HG03097 (cell line): ENCODE results near the gene NDUFA13.

Experiments
- ATAC-seq: cut with Tn5 transposase; IDR thresholded peaks from one replicate; pipeline ENCODE4 v1.9.1; 2021; ENCODE audit not compliant: unreplicated experiment, low FRiP score

NDUFA13 gene

DNA sequence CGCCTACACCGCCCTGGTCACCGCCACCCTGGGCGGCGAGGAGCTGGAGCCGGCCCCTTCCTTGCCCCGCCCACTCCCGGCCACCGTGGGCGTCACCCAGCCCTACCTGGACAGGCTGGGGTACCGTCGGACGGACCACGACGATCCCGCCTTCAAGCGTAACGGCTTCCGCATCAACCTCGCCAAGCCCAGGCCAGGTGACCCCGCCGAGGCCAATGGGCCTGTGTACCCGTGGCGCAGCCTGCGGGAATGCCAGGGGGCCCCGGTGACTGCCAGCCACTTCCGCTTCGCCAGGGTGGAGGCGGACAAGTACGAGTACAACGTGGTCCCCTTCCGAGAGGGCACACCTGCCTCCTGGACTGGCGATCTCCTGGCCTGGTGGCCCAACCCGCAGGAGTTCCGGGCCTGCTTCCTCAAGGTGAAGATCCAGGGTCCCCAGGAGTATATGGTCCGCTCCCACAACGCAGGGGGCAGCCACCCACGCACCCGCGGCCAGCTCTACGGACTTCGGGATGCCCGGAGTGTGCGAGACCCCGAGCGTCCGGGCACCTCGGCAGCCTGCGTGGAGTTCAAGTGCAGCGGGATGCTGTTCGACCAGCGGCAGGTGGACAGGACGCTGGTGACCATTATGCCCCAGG, 29.0 kb downstream of the NDUFA13 start:
- ATAC-seq: no peak

DNA sequence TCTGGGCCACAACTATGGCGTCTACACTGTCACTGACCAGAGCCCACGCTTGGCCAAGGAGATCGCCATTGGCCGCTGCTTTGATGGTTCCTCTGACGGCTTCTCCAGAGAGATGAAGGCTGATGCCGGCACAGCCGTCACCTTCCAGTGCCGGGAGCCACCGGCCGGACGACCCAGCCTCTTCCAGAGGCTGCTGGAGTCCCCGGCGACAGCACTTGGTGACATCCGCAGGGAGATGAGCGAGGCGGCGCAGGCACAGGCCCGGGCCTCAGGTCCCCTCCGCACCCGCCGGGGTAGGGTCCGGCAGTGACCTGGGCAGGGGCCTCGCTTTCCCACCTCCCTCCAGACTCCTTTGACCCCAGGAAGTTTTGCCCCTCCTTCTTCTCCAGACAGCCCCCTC, 29.7 kb downstream of the NDUFA13 start:
- ATAC-seq: no peak

DNA sequence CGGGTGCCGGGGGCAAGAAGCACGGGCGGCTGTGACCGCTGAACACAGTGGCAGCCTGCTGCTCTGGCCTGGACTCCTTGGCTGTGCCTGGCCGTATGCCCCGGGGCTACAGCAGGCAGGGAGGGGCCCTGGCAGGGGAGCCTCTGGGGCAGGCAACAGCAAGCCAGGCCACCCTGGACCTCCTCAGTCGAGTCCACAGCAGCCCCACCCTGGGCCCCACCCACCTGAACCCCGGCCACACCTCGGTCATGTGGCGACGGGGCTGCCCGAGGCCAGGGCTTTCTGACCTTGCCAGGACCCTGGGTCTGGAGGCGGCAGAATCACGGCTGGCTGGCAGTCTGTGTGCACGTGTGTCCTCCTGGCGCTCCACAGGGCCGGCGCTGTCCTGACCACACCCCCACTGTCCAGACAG, 30.7 kb downstream of the NDUFA13 start:
- ATAC-seq: no peak

DNA sequence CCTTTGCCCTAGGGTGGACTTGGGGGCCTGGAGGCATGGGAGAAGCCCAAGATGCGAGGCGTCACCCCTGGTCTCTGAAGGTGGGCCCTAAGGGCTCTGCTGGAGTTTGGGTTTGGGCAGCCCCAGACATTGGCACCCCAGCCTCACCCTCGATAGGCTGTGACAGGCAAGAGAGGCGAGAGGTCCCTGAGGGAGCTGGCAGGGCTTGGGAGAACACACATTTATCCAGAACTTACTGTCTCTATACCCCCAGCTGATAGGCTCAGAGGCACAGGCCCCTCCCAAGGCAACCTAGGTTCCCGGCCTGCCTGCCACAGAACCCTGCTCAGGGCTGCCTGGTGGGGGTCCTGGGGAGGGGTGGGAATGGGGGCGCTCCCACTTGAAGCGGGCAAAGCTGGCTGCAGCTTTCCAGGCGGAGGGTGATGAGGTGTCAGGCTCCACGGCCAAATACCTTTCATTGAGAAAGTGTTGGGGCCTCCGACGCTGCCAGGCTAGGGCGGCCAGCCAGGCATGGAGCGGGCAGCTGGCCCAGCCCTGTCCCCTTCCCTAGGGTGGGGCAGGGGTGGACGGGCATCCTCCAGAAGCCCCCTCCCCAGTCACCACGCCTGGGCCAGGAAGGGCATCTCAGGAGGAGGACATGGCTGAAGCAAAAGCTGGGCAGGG, 31.8 kb downstream of the NDUFA13 start:
- ATAC-seq: no peak

DNA sequence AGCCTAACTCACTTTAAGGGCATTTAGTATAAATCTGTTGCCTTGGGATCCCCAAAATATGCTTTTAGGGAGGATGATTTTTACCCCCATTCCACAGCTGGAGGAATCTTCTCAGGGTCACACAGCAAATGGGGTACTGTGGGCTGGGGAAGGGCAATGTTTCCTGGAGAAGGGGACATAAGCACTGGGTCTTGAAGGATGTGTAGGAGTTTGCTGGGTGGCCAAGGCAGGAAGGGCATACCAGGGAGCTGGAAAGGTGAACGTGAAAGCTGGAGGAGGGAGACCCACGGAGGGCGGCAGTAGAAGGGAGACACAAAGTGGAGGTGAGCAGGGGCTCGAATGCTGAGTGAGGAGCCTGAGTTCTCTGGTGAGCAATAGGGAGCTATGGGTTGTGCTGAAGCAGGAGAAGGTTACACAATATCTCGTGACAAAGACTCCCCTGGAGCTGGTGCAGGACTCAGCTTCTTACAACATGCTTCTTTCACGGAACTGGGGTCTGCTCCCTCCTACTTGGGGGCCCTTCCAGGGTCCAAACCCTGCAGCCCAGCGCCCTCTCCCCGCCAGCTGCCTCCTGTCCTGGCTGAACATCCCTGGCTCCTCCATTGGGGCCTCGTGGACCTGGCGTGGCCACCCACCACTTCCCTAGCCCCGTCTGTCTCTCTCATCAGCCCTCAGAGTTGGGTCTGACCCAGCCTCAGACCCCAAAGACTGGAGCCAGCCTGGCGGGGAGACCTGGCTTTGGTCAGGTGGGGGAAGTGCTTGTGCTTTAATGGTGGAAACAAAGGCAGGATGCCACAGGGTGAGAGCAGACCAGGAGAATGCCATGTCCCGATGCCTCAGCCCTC, 33.1 kb downstream of the NDUFA13 start:
- ATAC-seq: no peak

DNA sequence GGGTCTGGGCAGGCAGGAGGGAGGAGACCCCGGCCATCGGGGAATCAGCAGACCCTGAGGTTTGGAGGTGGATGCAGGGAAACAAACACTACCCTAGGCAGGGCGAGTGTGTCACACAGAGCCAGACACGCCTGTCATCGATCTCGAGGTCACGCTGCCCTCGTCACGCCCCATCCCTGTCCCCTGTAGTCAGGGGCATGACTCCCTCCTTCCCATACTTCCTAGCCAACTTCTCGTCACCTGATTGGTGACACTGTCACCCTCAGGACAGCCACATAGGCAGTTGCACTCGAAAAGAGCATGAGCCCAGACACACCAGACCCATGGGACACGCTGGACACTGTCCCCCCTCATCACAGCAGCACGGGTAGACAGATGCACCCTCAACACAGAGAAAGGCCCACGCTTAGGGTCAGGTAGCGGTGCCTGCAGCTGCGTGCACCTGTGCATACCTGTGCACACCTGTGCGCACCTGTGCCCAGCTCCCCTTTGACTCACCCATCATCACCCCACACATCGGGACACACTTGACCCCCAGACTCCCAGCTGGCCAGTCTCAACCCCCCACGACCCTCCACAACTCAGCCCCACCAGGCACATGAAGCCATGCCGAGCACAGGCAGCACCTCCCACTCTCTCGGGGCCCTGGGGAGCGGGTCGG, 33.9 kb downstream of the NDUFA13 start:
- ATAC-seq: no peak

DNA sequence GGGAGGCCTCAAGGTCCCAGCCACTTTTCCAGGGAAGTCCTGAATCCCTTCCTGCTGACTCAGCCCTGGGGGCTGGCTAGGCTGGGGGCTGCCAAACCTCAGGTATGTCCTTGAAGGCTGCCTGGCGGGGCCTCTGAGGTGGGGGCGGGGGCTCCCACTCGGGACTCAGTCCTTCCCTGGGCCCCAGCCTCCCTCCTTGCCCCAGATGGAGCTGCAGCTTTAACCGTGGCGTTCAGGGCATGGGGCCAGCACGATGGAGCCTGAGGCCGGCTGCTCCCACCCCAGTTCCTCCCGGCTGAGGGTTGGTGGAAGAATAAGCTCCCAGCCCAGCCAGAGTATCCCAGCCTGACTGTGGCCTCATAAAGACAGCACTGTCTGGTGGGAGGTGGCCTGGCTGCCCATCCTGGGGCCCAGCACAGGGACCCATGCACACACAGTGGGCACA, 34.5 kb downstream of the NDUFA13 start:
- no peak for ATAC-seq

DNA sequence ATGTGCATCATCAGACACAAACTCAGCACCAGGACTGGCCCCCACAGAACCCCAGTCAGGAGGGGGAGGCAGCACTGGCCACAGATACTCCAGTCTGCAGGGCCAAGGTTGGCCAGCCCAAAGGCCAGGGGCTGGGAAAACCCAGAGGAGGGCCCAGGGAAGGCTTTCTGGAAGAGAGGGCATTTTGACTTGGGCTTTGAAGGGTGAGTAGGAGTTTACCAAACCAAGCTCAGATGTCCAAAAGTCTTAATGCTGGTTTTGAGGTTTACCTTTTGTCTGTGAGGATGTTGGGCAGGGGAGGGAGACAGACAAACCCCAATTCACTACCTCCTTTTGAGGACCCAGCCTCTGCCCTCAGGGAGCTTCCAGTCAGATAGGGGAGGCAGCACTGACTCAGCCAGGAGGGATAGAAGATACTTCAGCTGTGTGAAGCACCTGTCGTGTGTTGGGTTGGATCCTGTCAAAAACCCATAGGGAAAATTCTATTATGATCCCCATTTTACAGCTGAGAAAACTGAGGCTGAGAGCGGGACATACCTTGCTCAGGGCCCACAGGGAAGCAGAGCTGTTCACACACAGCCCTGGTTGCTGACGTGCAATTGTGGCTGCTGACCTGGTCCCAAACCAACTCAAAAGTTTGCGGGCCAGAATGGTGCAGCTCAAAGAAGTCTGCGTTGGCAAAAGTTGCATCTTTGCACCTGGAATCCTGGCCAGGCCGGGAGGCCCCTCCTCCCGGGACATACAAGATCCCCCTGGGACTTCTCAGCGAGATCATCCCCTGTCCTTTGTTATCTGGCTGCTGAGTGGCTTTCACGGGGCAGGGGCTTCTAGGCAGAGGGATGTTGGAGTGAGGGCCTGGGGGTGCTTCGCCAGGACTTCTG, 35.2 kb downstream of the NDUFA13 start:
- ATAC-seq: no peak

DNA sequence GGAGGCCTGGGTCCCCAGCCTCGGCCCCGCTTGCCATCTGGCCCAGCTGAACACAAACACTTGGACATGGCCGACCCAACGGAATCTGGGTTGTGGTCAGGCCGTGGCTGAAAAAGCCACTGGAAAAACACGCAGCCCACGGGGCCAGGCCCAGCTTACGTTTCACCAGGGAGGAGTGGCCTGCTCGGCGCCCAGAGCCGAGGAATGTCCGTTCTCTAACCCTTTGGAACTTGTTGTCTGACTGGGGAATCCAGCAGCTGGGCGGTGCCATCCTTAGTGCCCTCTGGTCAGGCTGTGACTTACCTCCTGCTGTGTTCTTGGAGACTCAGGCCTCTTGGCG, 35.8 kb downstream of the NDUFA13 start:
- ATAC-seq: no peak

DNA sequence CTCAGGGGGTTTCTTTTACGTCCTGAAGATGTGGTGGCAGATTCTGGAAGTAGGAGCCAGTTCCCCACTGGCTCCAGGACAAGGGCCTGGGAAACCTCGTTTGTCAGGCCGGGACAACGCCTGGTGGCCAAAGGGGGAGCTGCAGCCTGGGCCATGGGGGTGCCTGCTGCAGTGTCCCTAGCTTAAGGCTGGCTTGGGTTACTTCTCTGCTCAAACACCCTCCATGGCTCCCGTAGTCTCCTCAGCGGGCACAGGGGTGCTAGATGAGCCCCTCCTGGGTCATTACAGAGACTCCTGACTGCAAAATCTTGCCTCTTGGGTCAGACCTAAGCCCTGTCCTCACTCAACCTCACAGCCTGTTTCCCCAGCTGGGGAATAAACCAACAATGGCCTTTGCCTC, 36.8 kb downstream of the NDUFA13 start:
- no peak for ATAC-seq

DNA sequence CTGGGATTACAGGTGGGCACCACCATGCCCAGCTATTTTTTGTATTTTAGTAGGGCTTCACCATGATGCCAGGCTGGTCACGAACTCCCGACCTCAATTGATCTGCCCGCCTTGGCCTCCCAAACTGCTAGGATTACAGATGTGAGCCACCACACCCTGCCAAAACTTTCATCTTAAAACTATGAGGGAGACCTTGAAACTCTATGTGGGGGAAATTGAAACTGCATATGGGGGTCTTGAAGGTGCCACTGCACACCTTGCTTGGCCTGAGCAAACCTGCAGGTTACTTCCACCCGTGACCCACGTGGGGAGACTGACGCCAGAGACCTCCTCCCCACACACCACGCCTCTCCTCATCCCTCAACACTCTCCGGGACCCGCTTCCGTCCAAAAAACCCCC, 37.6 kb downstream of the NDUFA13 start:
- ATAC-seq: no peak

DNA sequence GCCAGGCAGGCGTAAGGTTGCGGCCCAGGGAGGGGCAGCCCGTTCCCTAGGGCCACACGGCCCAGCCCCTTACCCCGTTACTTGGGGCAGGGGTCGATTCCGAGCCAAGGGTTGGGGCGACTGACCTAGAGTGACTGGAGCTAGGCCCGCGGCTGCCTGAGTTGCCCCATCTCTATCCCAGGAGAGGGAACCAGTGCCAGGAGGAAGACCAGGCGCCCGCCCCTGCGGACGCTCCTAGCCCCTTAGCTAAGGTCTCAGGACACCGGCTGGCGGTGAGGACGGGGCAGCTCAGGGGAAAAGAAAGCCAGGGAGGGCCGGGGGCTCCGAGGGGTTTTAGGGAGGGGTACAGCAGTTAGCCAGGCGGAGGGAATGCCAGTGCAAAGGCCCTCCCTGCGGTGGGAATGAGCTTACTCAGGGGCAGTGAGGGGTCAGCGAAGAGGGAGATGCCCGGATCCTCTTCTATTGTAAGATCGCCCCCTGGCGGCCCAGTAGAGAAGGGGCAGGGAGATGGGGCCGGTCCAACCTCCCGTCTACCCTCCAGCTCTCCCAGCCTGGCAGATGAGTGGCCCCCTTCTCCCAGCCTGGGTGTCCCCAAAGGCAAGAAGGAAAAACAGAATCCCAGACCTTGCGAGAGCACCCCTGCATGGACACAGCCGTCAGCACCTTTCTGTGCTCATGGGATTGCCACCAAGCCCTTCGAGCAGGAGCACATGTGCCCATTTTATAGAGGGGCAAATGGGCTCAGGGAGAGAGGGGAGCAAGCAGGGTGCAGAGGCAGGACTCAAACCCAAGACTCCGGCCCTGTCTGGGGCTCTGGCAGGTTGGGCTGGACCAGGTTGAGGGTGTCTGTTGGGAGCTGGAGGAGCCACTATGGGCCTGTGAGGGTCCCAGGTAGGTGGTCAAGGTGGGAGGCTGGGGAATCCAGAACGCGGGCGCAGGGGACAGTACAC, 38.3 kb downstream of the NDUFA13 start:
- no peak for ATAC-seq

DNA sequence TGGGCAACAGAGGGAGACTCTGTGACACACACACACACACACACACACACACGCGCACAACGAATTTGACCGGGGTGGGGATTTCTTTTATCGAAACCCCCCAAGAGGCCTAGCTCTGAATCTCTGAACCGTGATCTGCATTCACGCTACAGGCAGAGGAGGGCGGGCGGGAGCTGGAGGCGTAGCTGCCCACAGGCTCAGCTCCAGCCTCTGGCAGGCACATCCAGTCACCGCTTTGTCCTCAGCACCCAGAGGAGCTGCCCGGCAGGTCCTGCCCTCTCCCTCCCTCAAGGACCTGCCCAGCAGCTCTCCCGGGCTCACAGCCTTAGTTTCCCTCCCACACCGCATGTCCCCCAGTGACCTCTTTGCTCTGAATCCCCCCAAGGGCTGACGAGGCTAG, 42.0 kb downstream of the NDUFA13 start:
- ATAC-seq: no peak

DNA sequence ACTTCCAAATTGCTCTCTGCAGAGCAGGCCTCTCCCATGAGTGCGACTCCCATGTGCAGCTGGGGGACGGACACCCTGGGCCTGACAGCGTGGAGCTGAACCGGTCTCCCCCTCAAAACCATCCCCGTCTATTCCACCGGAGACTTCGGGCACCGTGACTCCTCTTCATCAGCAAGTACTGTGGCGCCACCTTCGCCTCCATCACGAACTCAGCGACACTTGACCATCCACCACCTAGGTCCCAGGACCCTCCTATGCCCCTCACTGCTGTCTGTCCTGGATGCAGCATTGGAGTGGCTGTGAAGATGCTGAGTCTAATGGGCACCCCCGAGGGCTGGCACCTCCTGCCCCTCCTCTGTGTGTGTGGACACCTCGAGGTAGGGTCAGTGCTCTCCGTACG, 42.6 kb downstream of the NDUFA13 start:
- ATAC-seq: no peak

DNA sequence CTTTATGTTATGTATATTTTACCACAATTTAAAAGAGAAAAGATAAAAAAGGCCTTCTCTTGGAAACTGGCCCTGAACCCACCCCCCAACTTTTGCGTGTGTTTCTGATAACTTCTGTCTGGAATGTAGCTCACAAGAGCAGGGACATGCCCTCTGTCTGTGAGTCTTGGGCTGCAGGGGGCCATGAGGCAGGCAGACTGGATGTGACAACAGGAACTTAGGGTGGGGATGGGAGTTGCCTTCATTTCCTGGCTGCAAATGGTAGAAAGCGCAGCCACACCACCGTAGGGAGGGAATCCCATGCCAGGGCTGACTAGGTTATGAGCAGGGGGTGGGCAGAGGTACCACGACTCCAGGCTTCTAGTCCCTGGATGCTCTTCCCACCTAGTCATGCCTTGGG, 43.9 kb downstream of the NDUFA13 start:
- no peak for ATAC-seq

DNA sequence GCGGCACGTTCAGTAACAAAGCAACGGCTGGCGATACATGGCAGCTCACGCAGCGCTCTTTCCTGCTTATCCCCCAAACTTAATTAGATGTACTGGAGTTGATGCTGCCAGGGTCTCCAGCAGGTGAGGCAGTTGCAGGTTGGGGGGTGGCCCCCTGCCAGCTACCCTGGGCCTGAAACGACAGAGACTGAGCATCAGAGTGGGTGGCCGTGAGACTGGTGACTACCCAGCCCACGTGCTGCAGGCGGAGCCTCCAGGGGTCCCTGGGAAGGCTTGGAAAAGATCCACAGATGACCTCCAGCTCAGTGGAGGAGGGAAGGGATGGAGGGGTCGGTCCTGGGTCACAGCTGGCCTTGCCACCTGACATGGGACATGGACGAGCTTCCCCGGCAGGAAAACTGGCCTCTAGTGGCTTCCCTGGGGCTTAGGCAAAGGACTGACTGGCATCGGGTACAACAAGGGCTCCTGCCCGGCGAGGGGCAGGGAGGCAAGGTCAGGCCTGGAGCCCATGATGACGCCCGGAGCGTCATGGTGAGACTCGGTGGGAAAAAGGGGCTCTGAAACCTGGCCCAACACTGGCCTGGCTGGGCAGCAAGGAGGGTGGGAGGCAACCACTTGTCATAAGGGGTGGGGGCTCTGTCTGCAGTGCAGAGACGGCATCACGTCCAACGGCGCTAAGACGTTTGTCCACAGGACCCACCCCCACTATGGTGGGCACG, 46.1 kb downstream of the NDUFA13 start:
- no peak for ATAC-seq

DNA sequence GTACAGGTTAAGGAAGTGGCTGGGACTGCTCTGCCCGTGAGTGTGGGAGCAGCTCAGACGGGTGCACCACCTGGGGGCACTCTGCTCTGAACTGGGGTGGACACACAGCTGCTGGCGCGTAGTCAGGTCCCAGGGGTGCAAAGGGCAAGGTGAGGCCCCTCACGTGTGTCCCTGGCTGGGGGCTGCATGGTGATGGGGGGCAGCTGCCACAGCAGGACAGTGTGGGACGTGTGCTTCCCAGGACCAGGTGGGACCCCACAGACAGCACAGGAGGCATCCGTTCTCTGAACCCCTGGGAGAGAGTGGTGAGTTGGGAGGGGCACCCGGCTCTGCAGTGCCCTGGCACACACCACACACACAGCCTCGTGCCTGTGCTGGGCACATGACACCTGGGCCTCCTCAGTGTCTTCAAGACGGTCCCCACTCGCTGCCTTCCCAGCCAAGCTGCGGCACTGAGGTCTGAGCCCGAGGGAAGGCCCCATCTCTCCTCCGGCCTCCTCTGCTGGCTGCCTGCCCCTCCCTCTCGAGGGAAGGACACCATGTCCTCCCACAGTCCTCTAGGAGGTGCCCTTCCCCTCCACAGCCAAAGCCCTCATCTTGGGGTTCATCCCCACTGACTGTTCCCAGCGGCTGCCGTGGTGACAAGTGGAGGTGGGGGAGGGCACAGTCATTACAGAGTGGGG, 46.8 kb downstream of the NDUFA13 start:
- ATAC-seq: no peak

DNA sequence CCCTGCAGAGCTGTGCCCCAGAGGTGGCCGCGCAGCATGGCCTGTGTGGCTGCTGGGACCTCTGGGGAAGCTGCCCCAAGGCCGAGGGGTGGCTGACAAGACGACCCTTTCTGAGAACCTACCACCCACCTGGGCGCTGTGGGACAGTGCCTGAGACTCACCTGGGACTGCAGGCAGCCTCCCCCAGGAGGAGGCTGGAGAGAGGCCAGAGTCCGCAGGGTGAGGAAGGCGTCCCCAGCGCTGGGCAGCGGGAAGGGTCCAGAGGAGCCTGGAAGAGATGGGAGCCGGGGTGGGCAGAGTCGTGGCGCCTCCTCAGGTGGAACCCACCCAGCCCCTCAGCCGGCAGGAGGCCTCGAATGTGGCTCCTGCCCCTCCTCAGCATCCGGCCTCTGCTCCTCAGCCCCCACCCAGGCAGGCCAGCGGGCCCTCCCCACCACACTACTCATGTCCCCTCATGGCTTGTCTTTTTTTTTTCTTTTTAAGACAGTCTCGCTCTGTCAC, 47.4 kb downstream of the NDUFA13 start:
- no peak for ATAC-seq
